Fibroblast of lung (primary cell): ENCODE results near the gene DRD4.

ENCODE experiments used
- CTCF ChIP-seq, 2 donors: IDR thresholded peaks in 1 of 2; conservative IDR thresholded peaks in 1 of 2; 1 replicate in 1 of 2; 2 replicates in 1 of 2; pipeline ENCODE4 v1.5.1; 2011 to 2012; ENCODE audit warnings: low read length in 2 of 2, control low read depth in 1 of 2, inconsistent platforms in 1 of 2, low read depth in 1 of 2, mild to moderate bottlenecking in 1 of 2
- EZH2 ChIP-seq: IDR thresholded peaks from 2 replicates; pipeline ENCODE4 v1.5.1; 2012; ENCODE audit warnings: low read length, control low read depth, mild to moderate bottlenecking; ENCODE audit errors: missing control alignments

GRCh38 chr11:640021-640706 lies 3.1 kb downstream of the DRD4 start:
- TF ChIP-seq CTCF (conservative IDR thresholded peaks at IDR 0.05 in 1 of 2, IDR thresholded peaks at IDR 0.05 in 1 of 2; ENCODE audit: low read depth in 1 of 2, low read length in 2 of 2) (no peak), EZH2 (no peak)
